Transverse colon (tissue), 3 donors: Measurements from ENCODE around the gene JARID2.

ENCODE experiments used
- EP300 ChIP-seq: sonication (generic); formaldehyde crosslinking; IDR thresholded peaks from one replicate; pipeline ENCODE4 v1.6.1; 2017; ENCODE audit warnings: antibody characterized with exemption, low read depth
- POLR2A ChIP-seq: fragments of 450-650 bp; IDR thresholded peaks from one replicate; pipeline ENCODE4 v1.6.1; 2016; ENCODE audit warnings: antibody characterized with exemption, mild to moderate bottlenecking, moderate library complexity
- TF ChIP-seq, protein P1 (sequence below), 5 experiments: fragments of 200-600 bp in 3 of 5; fragments of 450-650 bp in 2 of 5; sonication (generic) in 3 of 5; IDR thresholded peaks; 1 replicate in 2 of 5; 2 replicates in 3 of 5; pipeline ENCODE4 v1.5.1; 2016 to 2017; ENCODE audit warnings: antibody characterized with exemption in 5 of 5, inconsistent platforms in 3 of 5, mild to moderate bottlenecking in 2 of 5, moderate library complexity in 1 of 5

- TF ChIP-seq POLR2A (no peak), EP300 (no peak)
- TF ChIP-seq, protein P1, sequence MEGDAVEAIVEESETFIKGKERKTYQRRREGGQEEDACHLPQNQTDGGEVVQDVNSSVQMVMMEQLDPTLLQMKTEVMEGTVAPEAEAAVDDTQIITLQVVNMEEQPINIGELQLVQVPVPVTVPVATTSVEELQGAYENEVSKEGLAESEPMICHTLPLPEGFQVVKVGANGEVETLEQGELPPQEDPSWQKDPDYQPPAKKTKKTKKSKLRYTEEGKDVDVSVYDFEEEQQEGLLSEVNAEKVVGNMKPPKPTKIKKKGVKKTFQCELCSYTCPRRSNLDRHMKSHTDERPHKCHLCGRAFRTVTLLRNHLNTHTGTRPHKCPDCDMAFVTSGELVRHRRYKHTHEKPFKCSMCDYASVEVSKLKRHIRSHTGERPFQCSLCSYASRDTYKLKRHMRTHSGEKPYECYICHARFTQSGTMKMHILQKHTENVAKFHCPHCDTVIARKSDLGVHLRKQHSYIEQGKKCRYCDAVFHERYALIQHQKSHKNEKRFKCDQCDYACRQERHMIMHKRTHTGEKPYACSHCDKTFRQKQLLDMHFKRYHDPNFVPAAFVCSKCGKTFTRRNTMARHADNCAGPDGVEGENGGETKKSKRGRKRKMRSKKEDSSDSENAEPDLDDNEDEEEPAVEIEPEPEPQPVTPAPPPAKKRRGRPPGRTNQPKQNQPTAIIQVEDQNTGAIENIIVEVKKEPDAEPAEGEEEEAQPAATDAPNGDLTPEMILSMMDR (IDR thresholded peaks at IDR 0.05), result no peak
Measured at GRCh38 chr6:15544321-15544900, 298.5 kb downstream of the JARID2 start.
